ENCODE data around the gene ABCC5. TPM values are rescaled to one million over a fixed set of nuclear protein-coding genes. Genes with fewer than 3 reads are reported as not detected.

Gene ABCC5
- polyA plus RNA-seq (2012; ENCODE audit: low read depth, missing spikeins): 2.7 TPM

DNA sequence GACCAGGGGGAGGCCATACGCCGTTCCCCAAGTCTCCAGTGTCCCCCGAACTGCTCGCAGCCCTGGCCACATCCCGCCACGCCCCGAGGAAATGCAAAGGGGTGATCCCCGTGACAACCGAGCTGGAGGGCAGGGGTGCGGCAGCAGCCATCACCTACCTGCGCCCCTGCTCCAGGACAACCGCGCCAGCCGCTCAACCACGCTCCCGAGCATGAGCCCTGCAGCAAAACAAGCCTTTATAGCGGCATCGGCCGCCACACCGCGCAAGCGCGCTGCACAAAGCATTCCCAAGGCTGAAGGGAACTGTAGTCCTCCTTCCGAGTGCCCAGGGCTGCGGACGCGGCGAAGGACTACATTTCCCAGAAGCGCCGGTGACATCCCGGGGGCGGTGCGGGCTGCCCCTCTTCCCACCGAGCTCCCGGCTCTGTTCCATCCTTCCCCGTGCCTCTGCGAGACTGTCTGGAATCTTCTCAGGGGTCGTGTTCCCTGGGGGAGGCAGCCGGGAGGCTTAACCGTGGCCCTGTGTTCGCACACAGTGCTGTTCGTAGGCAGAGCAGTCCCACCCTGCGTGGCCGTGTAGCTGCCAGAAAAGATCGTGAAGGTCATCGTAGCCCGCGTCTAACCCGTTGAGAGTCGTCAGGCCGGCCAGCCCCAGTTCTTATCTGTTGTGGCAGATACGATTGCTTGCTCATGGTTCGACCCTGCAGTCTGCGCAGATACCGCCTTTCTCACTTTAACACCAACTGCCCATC is at the start of gene ABCC5:
Gene ABCC5 (minus strand): TSS at position 213 of the 752 bp plus-strand sequence. CDS start 3,492 bp downstream, outside the sequence.
- peak; percentile 95 for FAIRE-seq
- peak; percentile 83 for DNase-seq (ENCODE audit: insufficient read length, low spot score)
- no peak for TF ChIP-seq SPI1 (IDR thresholded peaks at IDR 0.05; ENCODE audit: low read depth, low read length)
- no peak for TF ChIP-seq PAX5 (IDR thresholded peaks at IDR 0.05; ENCODE audit: insufficient read depth, low read length, severe bottlenecking)
- no peak for TF ChIP-seq POLR2AphosphoS5 (IDR thresholded peaks at IDR 0.05; ENCODE audit: low read depth, low read length)
- no peak for TF ChIP-seq TAF1 (IDR thresholded peaks at IDR 0.05; ENCODE audit: low read depth, low read length)
- no peak for TF ChIP-seq POLR2A (IDR thresholded peaks at IDR 0.05; ENCODE audit: low read depth, low read length)
- no peak for TF ChIP-seq POU2F2 (IDR thresholded peaks at IDR 0.05; ENCODE audit: low read depth, low read length)

DNA sequence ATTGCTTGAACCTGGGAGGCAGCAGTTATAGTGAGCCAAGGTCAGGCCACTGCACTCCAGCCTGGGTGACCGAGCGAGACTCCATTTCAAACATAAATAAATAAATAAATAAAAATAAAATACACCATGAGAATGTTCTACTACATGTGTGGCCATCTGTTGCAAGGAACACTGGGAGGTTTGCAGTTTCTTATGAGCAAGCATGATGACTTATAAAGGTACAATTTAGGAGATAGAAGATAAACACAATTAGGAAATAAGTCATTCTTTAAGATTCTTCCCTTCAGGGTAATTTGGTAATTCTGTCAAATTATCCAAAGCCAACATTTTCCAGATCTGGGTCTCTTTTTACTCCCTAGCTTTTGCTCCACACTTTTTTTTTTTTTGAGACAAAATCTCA is 48.5 kb upstream of the ABCC5 start:
- no peak for DNase-seq (ENCODE audit: insufficient read length, low spot score)

GRCh38 chr3:184062637-184063036 is 45.0 kb upstream of the ABCC5 start:
- FAIRE-seq (no peak), DNase-seq (ENCODE audit: insufficient read length, low spot score) (no peak)
- TF ChIP-seq SPI1 (IDR thresholded peaks at IDR 0.05; ENCODE audit: low read depth, low read length) (no peak), PAX5 (IDR thresholded peaks at IDR 0.05; ENCODE audit: insufficient read depth, low read length, severe bottlenecking) (no peak), POLR2A (IDR thresholded peaks at IDR 0.05; ENCODE audit: low read depth, low read length) (no peak), TAF1 (IDR thresholded peaks at IDR 0.05; ENCODE audit: low read depth, low read length) (no peak), POU2F2 (IDR thresholded peaks at IDR 0.05; ENCODE audit: low read depth, low read length) (no peak), POLR2AphosphoS5 (IDR thresholded peaks at IDR 0.05; ENCODE audit: low read depth, low read length) (no peak)

More for the DNA sequence above, 48.5 kb upstream of the ABCC5 start:
- no peak for FAIRE-seq
- TF ChIP-seq POU2F2 (IDR thresholded peaks at IDR 0.05; ENCODE audit: low read depth, low read length): no peak
- no peak for TF ChIP-seq TAF1 (IDR thresholded peaks at IDR 0.05; ENCODE audit: low read depth, low read length)
- no peak for TF ChIP-seq POLR2A (IDR thresholded peaks at IDR 0.05; ENCODE audit: low read depth, low read length)
- TF ChIP-seq SPI1 (IDR thresholded peaks at IDR 0.05; ENCODE audit: low read depth, low read length): no peak
- no peak for TF ChIP-seq POLR2AphosphoS5 (IDR thresholded peaks at IDR 0.05; ENCODE audit: low read depth, low read length)
- no peak for TF ChIP-seq PAX5 (IDR thresholded peaks at IDR 0.05; ENCODE audit: insufficient read depth, low read length, severe bottlenecking)

DNA sequence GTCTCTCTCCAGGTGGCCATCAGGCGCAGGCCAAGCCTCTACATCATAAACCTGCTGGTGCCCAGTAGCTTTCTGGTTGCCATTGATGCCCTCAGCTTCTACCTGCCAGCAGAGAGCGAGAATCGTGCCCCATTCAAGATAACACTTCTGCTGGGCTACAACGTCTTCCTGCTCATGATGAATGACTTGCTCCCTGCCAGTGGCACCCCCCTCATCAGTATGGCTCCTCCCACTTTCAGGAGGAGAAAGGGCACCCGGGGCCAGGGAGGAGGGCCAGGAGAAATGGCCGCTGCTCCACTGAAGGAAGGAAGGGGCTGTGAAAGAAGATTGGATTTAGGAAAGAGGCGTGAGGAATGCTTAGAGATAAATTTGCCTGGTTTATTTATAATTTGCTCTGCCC is 41.7 kb upstream of the ABCC5 start:
- FAIRE-seq: no peak
- no peak for DNase-seq (ENCODE audit: insufficient read length, low spot score)
- TF ChIP-seq POLR2AphosphoS5 (IDR thresholded peaks at IDR 0.05; ENCODE audit: low read depth, low read length) (no peak), TAF1 (IDR thresholded peaks at IDR 0.05; ENCODE audit: low read depth, low read length) (no peak), POLR2A (IDR thresholded peaks at IDR 0.05; ENCODE audit: low read depth, low read length) (no peak)

DNA sequence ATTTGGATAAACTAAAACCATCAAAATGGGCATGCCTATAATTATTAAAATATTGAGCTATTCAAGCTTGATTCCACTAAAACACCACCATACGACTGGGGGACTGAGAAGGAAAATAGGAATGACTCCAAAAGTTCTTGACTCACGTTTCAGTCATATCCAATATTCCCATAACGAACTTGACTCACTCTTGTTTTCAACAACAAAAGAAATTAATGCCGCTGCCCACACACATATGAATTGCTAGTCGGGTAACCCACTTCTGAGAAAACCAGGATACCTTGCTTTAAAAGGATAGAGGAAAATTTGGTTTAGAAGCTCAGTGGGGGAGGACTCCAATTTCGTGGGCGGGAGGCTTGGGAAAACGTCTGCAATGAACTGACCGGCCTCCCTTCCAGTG is 40.3 kb upstream of the ABCC5 start:
- DNase-seq (ENCODE audit: insufficient read length, low spot score) (no peak), FAIRE-seq (no peak)
- no peak for TF ChIP-seq TAF1 (IDR thresholded peaks at IDR 0.05; ENCODE audit: low read depth, low read length)
- TF ChIP-seq POU2F2 (IDR thresholded peaks at IDR 0.05; ENCODE audit: low read depth, low read length): no peak

GRCh38 chr3:184052767-184053166 is 35.1 kb upstream of the ABCC5 start, which contains the start of gene HTR3C:
Gene HTR3C (plus strand): TSS chr3:184053047. CDS start chr3:184053081, 34 bp downstream.
- no peak for DNase-seq (ENCODE audit: insufficient read length, low spot score)
- FAIRE-seq: no peak
- TF ChIP-seq POLR2A (IDR thresholded peaks at IDR 0.05; ENCODE audit: low read depth, low read length) (no peak), SPI1 (IDR thresholded peaks at IDR 0.05; ENCODE audit: low read depth, low read length) (no peak), POU2F2 (IDR thresholded peaks at IDR 0.05; ENCODE audit: low read depth, low read length) (no peak), POLR2AphosphoS5 (IDR thresholded peaks at IDR 0.05; ENCODE audit: low read depth, low read length) (no peak), TAF1 (IDR thresholded peaks at IDR 0.05; ENCODE audit: low read depth, low read length) (no peak)

DNA sequence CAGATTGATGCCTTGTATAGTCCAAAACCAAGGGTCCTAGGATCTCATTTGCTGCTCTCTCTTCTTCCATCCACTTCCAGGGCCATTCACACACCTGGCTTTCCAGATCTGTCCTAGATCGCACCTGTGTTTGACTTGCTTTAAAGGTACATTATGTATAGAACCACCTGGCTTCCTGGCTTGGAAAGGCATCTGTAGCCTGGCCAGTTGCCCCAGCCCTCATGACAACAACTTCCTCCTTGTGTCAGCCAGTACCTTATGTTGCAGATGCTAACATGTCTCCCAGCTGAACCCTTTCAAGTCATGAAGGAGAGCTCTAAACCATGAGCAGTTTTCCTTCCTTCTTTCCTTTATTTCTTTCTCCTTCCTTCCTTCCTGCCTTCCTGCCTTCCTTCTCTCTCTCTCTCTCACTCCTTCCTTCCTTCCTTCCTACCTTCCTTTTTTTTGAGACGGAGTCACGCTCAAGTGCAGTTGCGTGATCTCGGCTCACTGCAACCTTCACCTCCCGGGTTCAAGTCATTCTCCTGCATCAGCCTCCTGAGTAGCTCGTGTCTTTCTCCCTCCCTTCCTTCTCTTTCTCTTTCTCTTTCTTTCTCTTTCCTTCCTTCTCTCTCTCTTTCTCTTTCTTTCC is 32.6 kb upstream of the ABCC5 start:
- no peak for DNase-seq (ENCODE audit: insufficient read length, low spot score)
- TF ChIP-seq POLR2AphosphoS5 (IDR thresholded peaks at IDR 0.05; ENCODE audit: low read depth, low read length): no peak
- no peak for TF ChIP-seq TAF1 (IDR thresholded peaks at IDR 0.05; ENCODE audit: low read depth, low read length)
- no peak for TF ChIP-seq POU2F2 (IDR thresholded peaks at IDR 0.05; ENCODE audit: low read depth, low read length)
- no peak for TF ChIP-seq PAX5 (IDR thresholded peaks at IDR 0.05; ENCODE audit: insufficient read depth, low read length, severe bottlenecking)
- no peak for TF ChIP-seq SPI1 (IDR thresholded peaks at IDR 0.05; ENCODE audit: low read depth, low read length)
- TF ChIP-seq POLR2A (IDR thresholded peaks at IDR 0.05; ENCODE audit: low read depth, low read length): no peak
- no peak for FAIRE-seq

DNA sequence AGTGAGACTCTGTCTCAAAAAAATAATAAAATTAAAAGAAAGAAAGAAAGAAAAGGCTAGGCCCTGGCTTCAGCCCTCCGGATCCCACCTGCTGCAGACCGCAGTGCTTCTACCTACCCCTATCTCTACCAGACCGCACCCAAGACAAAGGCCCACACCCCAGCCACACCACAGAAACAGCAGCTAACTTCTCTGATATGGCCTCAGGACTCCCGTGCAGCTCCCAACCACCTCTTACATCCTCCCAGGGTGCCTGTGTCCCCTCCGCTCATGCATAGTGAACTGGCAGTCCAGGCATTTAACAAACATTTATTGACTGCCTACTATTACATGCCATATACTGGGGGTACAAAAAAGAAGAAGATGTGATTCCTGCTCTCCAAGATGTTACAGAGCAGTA is 28.3 kb upstream of the ABCC5 start:
- no peak for DNase-seq (ENCODE audit: insufficient read length, low spot score)
- TF ChIP-seq POLR2AphosphoS5 (IDR thresholded peaks at IDR 0.05; ENCODE audit: low read depth, low read length): no peak
- TF ChIP-seq PAX5 (IDR thresholded peaks at IDR 0.05; ENCODE audit: insufficient read depth, low read length, severe bottlenecking): no peak
- TF ChIP-seq POU2F2 (IDR thresholded peaks at IDR 0.05; ENCODE audit: low read depth, low read length): no peak
- TF ChIP-seq POLR2A (IDR thresholded peaks at IDR 0.05; ENCODE audit: low read depth, low read length): no peak
- TF ChIP-seq SPI1 (IDR thresholded peaks at IDR 0.05; ENCODE audit: low read depth, low read length): no peak
- no peak for TF ChIP-seq TAF1 (IDR thresholded peaks at IDR 0.05; ENCODE audit: low read depth, low read length)
- no peak for FAIRE-seq

DNA sequence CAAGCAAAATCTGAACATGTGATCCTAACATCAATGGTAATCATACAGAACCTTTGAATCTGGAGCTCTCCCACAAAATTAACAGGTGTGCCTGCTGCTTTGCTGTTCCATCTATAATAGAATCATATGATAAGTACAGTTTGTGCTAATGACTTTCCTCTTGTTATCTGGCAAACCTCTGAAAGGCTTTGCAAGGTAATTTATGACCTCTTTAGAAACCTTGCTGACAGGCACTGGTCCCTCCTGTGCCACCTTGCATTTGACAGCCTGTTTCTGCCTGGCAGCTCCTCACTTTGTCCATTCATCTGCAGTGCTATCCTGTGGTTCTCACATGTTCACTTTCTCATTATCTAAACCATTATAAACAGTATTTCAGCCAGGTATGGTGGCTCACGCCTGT is 24.9 kb upstream of the ABCC5 start:
- FAIRE-seq (no peak), DNase-seq (ENCODE audit: insufficient read length, low spot score) (no peak)
- TF ChIP-seq POLR2A (IDR thresholded peaks at IDR 0.05; ENCODE audit: low read depth, low read length) (no peak), PAX5 (IDR thresholded peaks at IDR 0.05; ENCODE audit: insufficient read depth, low read length, severe bottlenecking) (no peak), POLR2AphosphoS5 (IDR thresholded peaks at IDR 0.05; ENCODE audit: low read depth, low read length) (no peak), TAF1 (IDR thresholded peaks at IDR 0.05; ENCODE audit: low read depth, low read length) (no peak), POU2F2 (IDR thresholded peaks at IDR 0.05; ENCODE audit: low read depth, low read length) (no peak), SPI1 (IDR thresholded peaks at IDR 0.05; ENCODE audit: low read depth, low read length) (no peak)
